GM18909 (cell line): ENCODE measurements around the gene PHACTR1.

Experiments used
- ATAC-seq: cut with Tn5 transposase; IDR thresholded peaks from one replicate; pipeline ENCODE4 v1.9.1; 2021; ENCODE audit warnings: mild to moderate bottlenecking; ENCODE audit not compliant: unreplicated experiment, poor library complexity

The PHACTR1 gene

GRCh38 chr6:13166916-13167315 is 450.3 kb downstream of the PHACTR1 start:
- ATAC-seq, result no peak

- no peak for ATAC-seq
Observed at GRCh38 chr6:13172291-13172690, 455.7 kb downstream of the PHACTR1 start.

- ATAC-seq, result no peak
Observed at GRCh38 chr6:13175087-13175486, 458.5 kb downstream of the PHACTR1 start.

- no peak for ATAC-seq
Observed at GRCh38 chr6:13175759-13176158, 459.2 kb downstream of the PHACTR1 start.

- ATAC-seq, result no peak
Observed at GRCh38 chr6:13177664-13178063, 461.1 kb downstream of the PHACTR1 start.

GRCh38 chr6:13178107-13178506 is 461.5 kb downstream of the PHACTR1 start:
- ATAC-seq, result no peak

GRCh38 chr6:13180538-13180937 is 464.0 kb downstream of the PHACTR1 start:
- no peak for ATAC-seq

GRCh38 chr6:13181393-13181792 is 464.8 kb downstream of the PHACTR1 start:
- no peak for ATAC-seq

GRCh38 chr6:13183415-13184088 is 467.0 kb downstream of the PHACTR1 start:
- ATAC-seq, result no peak

- ATAC-seq, result no peak
Observed at GRCh38 chr6:13184089-13184468, 467.5 kb downstream of the PHACTR1 start.

- ATAC-seq, result no peak
Observed at GRCh38 chr6:13184547-13184946, 468.0 kb downstream of the PHACTR1 start.

GRCh38 chr6:13186861-13187260 is 470.3 kb downstream of the PHACTR1 start:
- ATAC-seq, result no peak

GRCh38 chr6:13187692-13188091 is 471.1 kb downstream of the PHACTR1 start:
- no peak for ATAC-seq

GRCh38 chr6:13188306-13188705 is 471.7 kb downstream of the PHACTR1 start:
- ATAC-seq, result no peak

- no peak for ATAC-seq
Observed at GRCh38 chr6:13189710-13190109, 473.1 kb downstream of the PHACTR1 start.

- ATAC-seq, result no peak
Observed at GRCh38 chr6:13190376-13190775, 473.8 kb downstream of the PHACTR1 start.

GRCh38 chr6:13191461-13191860 is 474.9 kb downstream of the PHACTR1 start:
- ATAC-seq, result no peak

GRCh38 chr6:13194852-13195251 is 478.3 kb downstream of the PHACTR1 start:
- no peak for ATAC-seq

GRCh38 chr6:13195803-13196202 is 479.2 kb downstream of the PHACTR1 start:
- ATAC-seq, result no peak

- ATAC-seq, result no peak
Observed at GRCh38 chr6:13198168-13198567, 481.6 kb downstream of the PHACTR1 start.

- ATAC-seq, result no peak
Observed at GRCh38 chr6:13201336-13201735, 484.8 kb downstream of the PHACTR1 start.

- no peak for ATAC-seq
Observed at GRCh38 chr6:13203145-13203544, 486.6 kb downstream of the PHACTR1 start.

GRCh38 chr6:13205106-13205505 is 488.5 kb downstream of the PHACTR1 start:
- no peak for ATAC-seq
